GM19025 (cell line): Measurements from ENCODE around the gene DAD1.
"Not testable (repeated sequence)": the region's sequence is repeated elsewhere in the genome, so short reads cannot be mapped to it uniquely, and the experiment has no call there.

Experiments used
- ATAC-seq: cut with Tn5 transposase; IDR thresholded peaks from one replicate; pipeline ENCODE4 v1.9.1; 2021; ENCODE audit warnings: mild to moderate bottlenecking, low read depth, moderate library complexity; ENCODE audit not compliant: unreplicated experiment

The DAD1 gene

DNA sequence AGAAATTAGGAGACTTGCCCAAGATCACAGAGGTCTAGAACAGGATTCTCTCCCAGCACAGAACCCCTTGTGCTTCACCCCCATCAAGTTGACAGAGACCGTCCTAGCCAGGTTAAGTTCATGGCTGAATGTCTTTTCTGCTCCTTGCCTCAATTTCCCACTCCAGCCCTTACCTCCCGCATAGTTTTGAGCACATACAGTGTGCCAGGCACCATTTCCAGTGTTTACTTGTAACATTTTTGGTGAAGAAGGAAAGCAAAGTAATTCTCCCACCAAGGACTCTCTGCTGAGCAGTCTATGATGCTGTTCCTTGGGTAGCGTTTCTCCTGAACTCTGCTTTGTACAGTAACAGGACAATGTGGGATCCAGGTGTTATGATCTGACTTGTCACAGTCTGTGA, 10.3 kb upstream of the DAD1 start:
- ATAC-seq, result no peak

DNA sequence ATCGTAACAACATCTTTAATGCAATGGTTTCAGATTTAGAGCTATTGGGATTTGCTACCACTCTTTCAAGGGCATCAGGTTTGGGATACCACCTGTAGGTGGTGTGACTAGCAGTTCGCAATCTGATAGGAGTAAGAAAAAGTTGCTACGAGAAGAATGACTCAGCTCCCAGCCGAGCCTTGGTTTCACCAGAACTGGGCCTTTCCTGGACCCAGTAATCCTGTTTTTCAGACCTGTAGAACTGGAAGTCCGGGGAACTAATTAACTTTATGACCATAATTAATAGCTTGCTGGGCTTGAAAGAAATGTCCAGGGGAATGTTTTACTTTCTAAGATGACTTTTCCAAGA, 9.8 kb upstream of the DAD1 start:
- ATAC-seq, result no peak

DNA sequence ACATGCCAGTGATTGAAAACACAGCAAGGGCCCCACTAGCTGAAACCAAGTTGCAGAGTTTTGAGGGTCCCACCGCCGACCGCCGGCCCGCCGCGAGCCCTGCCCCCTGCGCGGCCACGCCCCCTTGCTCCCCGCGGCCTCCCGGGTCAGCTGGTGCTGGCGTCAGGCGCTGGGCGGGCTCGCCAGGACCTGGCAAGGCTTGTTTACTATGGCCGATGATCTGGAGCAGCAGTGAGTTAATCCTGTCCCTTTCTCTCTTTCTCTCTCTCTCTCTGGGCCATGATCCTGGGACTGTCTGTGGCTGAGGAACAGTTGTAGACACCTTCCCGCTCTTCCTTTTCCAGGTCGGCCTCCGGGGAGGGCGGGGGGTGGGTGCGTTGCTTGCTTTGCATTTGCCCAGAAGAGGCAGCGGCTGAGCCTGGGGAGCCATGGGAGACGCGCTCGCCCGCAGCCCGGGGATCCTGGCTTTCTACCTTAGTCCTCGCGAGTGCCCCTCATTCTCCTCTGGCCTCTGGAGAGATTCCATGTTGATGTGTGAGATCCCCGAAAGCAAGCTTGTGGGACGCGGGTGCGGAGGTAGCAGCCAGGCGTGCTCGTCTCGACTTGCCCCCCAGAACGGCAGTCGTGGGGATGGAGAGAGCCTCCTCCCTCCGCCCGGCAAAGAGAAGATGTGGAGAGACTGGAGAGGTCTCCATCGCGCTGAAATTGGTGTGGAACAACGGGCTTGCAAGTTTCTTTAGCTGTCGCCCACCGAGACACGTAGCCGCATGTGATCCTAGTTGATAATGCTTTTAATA, 9.3 kb upstream of the DAD1 start, which contains the start of gene ABHD4:
Gene ABHD4 (plus strand): TSS at position 202 of the 797 bp plus-strand sequence. CDS start 7 bp downstream, at position 209.
- peak; percentile 78 for ATAC-seq

DNA sequence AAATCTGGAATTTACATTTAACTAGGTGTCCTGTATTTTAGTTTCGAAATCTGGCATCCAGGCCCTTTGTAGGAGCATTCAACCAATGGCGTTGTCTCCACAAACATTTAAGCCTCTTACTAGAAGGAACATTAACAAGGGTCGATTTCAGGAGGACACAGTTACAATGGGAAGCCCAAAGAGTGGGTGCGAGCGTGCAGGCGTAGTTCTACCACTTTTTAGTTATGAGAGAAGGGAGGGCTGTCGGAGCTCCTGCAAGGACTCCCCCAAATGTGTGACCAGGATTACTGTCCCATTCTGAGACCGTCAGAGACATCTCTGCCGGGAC, 8.7 kb upstream of the DAD1 start:
- ATAC-seq, result peak; percentile 36

DNA sequence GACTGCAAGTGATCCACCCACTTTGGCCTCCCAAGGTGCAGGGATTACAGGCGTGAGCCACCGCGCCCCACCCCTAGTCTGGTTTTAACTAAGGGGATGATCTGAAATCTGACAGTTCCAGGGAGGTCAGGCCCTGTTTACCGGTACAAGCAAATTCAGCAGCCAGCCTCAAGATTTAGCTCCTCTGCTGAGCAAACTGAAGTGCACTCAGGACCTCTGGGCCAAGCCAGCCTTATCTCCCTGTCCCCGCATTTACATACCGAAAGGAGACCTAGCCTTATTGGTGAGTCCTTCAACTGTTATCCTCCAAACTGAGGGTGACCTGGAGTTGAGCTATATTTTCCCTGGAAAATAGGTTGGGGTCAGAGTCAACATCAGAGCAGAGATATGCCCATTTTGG, 8.2 kb upstream of the DAD1 start:
- ATAC-seq, result no peak

DNA sequence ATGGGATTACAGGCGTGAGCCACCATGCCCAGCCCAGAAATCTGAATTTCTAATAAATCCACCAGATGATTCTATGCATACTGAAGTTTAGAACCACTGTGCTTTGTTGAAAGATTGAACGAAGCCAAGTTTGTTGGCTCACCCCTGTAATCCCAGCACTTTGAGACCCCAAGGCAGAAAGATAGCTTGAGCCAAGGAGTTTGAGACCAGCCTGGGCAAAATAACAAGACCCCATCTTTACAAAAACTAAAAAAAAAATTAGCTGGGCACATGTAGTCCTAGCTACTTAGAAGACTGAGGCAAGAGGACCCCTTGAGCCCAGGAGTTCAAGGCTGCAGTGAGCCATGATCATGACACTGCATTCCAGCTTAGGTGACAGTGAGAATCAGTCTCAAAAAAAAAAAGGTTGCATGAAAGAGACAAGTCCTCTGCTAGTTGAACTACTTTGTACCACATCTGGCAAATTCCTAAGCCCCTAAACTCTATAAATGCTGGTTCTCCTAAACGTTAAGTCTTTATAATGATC, 7.4 kb upstream of the DAD1 start:
- no peak for ATAC-seq

DNA sequence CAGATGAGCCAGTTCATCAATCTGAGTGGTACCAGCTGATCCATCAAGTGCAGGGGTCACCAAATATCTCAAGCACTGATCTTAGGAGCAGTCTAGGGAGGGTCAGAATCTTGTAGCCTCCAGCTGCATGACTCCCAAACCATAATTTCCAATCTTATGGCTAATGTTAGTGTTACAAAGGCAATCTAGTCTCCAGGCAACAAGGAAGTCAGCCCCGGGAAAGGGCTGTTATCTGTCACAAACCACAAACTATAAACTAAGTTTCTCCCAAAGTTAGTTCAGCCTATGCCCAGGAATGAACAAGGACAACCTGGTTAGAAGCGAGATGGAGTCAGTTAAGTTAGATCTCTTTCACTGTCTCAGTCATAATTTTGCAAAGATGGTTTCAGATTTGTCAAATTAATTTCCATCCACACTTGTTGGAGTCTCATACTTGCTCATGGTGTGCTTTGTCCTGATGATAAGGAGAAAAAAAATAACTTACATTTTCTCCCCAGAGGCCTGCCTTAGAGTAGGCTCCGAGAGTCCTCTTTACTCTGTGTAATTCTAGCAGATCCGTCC, 5.2 kb upstream of the DAD1 start:
- no peak for ATAC-seq

DNA sequence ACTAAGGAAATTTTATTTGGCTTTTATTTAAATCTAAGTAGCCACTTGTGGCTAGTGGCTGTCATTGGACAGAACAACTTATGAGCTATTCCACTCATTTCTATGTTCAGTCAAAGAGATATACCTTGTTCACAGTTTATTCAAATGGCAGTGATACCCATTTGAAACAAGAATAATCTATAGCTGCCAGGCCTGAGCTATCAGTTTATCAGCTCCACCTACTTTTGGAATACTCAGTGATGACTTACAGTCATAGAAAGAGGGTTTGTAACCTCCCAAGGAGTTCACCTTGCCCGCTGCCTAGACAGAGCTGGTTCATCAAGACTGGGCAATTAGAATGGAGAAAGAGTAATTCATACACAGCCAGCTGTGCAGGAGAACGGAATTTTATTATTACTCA, 4.6 kb upstream of the DAD1 start:
- no peak for ATAC-seq

DNA sequence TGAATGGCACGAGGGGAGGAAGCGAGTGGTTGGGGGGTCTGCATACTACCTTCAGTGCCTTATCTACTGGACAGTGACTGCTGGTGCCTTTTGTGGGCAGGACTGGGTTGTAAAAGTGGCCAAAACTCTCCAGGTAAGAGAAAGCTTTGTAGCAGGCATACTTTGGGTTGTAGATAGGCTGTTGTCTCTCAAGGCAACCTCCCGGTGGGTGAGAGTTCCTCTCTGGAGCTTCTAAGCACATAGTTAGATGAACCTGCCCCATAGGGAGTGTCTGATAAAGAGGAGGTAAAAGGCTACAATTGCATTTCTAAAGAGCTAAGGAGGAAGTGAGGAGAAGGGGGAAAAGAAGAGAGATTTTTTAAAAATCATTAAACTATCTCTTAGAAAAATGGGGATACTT, 4.2 kb upstream of the DAD1 start:
- no peak for ATAC-seq

DNA sequence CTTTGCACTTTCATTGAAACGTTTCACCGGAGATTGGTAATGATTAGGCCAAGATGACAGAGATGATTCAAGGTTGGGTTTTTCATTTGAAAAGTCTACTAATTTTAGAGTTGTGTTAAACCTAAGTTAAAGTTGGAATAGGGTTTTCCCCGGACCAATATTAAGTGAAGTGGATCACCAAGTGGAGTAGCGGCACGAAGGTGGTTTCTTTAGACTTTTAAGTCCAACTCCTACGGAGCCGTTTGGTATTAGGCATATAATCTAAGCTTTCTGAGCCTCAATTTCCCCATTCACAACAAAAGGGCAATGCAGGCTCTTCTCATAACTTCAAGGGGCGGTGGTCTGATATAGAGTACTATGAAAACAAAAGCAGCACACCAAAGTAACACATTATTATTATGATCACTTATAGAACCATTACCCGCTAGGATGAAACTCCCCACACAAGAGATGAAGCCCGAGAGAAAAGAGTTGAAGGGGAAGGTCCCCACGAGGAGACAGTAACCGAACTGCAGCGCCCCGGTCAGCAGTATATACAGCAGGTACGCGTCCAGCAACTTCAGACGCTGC, 413 bp downstream of the DAD1 start:
- no peak for ATAC-seq

DNA sequence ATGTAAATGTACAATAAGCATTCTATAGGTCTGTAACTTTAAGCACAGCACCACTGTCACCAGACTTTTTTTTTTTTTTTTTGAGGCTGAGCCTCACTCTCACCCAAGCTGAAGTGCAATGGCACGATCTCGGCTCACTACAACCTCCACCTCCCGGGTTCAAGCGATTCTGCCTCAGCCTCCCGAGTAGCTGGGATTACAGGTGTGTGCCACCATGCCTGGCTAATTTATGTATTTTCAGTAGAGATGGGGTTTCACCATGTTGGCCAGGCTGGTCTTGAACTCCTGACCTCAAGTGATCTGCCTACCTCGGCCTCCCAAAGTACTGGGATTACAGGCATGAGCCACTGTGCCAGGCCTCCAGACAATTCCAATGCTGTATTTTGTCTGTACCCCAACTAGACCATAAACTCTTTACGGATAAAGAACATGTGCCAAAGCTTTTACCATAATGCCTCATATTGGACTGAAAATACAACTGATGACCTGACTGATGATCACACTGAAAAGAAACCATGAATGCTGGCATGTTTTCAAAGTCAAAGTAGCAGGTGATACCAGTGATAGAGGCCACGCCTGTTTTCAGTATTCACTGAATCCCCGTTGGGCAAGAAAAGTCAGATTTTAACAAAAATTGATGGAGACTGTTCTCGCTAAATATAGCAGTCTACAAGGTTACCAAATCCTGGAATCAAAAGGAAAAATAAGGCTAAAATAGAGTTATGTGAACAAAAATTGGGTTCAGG, 1.2 kb downstream of the DAD1 start:
- not testable (repeated sequence) for ATAC-seq

DNA sequence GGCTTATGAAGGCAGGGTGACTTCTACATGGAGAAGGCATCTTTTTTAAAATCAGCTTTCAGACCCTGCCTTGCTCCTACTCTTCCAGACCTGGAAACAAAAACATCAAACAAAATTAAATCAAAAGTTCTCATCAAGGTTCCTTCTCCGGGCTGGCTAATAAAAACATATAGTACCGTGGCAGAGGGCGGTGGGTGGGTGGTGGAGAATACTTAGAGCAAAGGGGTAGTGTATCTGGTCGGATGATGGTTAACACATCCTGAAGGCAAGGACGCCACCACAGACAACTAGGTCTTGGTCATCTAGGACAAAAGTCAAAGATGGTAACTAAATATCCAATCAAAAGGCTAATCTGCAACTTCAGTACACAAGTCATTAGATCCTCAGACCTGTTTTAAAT, 1.8 kb downstream of the DAD1 start:
- ATAC-seq, result no peak

DNA sequence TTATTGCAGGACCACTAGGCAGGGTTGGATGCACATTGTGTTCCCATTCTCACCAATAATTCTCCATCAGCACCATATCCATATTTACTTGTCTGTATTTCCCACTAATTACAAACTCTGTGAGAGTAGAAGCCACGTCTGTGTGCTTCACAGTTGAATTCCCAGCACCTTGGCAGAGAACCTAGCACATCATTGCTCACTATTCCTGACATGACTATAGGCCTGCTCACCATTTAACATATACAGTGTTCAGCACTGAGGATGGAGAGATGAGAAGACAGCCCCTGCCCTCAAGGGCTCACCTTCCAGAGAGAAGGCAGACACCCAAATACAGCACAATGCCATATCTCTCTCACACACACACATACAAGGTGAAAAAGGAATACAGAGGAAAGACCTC, 5.0 kb downstream of the DAD1 start:
- no peak for ATAC-seq

DNA sequence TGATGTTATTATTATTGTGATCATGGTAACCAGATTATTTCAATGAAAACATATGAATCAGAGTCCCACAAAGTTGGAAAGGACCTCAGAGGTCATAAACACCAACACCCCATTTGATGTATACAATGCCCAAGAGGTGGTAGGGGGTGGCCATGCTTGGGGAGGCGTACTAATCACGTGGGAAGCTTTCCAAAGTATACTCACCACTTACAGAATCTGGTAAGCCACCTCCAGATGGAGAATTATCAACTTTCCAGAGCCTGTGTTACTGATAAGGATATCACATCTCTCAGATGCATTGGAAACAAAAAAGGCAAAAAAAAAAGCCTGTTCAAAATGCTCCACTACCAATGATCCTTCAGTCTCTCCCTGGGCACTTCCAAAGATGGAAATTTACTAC, 8.4 kb downstream of the DAD1 start:
- ATAC-seq, result no peak

DNA sequence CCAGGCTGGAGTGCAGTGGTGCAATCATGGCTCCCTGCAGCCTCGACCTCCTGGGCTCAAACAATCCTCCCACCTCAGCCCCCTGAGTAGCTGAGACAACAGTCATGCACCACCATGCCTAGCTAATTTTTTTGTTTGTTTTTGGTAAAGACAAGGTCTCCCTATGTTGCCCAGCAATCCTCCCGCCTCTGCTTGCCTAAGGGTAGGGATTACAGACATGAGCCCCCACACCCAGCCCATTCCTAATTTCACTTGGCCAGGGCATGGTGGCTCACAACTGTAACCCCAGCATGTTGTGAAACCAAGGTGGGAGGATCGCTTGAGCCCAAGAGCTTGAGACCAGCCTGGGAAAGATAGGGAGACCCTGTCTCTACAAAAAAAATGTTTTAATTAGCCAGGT, 9.1 kb downstream of the DAD1 start:
- no peak for ATAC-seq

DNA sequence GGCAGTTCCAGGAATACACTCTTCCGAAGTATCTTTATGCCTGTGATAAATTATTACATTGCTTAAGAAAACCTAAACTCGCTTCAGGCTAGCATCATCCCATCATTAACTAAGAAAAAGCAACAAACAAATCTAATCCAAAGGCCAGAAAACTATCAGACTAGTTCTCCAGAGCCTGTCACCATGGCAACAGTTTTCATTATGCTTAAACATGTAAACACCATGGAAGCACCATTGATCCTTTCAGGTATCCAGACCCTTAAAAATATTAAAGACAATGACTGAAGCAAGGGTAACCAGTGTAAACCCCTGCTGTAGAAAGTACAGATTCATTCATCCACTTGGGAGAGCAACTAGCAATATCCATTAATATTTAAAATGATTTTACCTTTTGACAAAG, 9.8 kb downstream of the DAD1 start:
- no peak for ATAC-seq

DNA sequence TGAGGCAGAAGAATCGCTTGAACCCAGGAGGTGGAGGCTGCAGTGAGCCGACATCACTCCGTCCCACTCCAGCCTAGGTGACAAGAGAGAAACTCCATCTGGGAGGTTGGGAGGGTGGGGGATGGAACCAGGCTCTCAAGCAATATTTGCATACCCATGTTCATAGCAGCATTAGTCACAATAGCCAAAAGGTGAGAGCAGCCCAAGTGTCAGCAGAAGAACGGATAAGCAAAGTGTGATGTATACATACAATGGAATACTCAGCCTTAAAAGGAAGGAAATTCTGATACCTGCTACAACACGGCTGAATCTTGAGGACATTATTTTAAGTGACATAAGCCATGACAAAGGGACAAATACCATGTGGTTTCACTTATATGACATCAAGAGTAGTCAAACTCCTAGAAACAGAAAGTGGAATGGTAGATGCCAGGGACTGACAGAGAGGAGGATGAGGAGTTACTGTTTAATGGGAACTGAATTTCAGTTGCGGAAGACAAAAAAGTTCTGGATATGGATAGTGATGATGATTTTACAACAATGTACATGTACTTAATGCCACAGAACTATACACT, 11.6 kb downstream of the DAD1 start:
- ATAC-seq, result no peak

DNA sequence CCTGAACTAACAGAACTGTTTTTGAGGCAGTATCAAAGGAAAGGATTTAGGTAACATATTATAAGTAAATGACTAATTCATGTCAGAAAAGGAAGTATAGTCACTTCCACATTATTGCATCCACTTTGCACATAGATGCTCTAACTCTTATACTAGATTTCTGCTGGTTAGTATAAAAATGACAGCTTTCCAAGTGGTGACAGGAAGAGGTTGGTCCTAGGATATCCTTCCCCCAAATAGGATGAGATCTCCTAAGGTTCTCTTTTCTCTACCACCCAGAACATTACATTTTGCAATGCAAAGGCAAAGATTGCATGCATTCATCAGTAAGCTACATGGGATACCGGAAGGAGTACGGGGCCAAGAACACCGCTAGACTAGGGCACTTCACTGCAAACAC, 15.2 kb downstream of the DAD1 start:
- ATAC-seq, result no peak

DNA sequence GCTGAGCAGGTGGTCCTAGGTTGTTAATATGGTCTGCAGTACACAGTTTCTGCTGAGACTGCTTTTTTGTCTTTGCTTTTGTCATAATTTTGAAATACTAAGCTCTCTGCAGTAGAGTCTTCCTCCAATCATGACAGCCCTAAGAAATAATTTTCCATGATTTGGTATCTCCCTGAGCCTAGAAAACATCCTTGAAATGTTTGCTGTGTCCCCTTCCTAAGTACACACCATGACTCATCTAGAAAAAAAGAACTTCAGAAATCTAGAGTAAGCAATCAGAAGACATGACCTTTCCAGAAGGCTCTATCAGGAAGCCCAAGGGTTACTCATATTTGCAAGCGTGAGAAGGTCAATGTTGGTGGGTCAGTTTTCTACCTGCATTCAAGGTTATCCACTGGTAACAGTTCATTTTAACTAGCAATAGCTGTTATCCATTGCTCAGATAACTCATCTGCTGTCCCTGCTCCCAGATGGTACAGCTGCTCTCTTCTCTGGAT, 16.4 kb downstream of the DAD1 start:
- no peak for ATAC-seq

DNA sequence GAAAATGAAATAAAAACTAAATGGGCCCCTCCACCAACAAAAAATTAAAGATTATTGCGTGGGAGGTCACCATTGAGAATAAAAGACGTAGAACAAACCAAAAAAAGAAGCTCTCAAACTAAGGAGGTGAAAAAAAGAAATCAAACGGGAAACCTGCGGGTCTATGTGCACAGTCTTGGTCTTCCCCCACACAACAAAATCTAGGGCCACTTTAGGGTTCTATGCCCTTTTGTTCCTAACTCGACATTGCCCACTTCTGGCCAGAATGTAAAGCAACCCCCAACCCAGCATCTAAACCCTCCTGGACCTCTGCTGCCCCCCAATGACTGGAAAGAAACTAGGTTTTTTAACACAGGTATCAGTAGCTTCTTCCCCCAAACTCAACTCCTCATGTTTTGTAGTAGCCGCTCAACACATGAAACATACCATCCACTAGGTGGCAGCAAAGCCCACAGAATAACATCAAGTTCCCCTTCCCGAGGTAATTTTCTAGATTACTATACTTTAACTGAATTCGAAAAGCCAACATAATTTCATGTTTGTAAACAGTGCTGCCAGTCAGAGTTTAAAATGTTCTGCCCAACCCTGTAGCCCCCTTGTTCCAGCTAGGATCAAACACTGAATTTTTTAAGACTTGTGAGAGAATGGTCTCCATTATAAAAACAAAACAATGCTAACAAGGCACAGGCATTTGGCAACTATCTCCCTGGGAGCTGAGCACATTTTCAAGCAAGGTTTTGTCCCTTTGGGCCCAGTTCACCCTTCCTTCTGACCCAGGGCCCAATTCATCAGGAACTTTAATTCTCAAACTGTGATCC, 18.7 kb downstream of the DAD1 start:
- peak; percentile 55 for ATAC-seq
